Measurements from ENCODE around the gene LRRC23. TPM values are rescaled to one million over a fixed set of nuclear protein-coding genes. Genes with fewer than 3 reads are reported as not detected.
"Not testable (repeated sequence)": the region's sequence is repeated elsewhere in the genome, so short reads cannot be mapped to it uniquely, and the experiment has no call there.

LRRC23 gene
- total RNA-seq, 4 donors from 2014 or later = 8.8 to 16.6 (median 13.6) TPM

DNA sequence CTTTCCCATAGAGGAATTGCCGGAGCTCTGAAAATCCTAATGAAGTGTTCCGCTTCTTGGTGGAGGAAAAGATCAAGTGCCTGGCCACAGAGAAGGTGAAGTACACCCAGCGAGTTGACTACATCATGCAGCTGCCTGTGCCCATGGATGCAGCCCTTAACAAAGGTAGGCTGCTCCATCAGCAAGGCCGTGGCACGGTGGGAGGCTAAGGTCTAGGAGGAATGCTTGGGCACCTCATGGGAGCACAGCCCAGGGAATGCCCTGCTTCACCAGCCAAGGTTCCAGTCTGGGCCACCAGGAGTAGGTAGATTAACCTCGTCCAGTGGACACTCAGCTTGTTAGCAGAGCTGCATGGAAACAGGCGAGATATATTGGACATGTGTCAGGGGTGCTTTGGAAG is 43.7 kb upstream of the LRRC23 start:
- ATAC-seq = no peak
- WGBS, 2 donors (ENCODE audit: low coverage in 1 of 2) = 100% methylated on average over 2 of the region's 7 CpGs; no CpG with 5 or more reads in 1 of the 2 donors
- Histone ChIP-seq H3K27me3 (no peaks in the 10 kb centered on the region), H3K9me3 (no peaks in the 10 kb centered on the region), H3K36me3 (peaks cover 0 to 100% of the 10 kb centered on the region in 2 donors), H3K4me3 (no peak overlapping the region), H3K4me1 (no peaks in the 10 kb centered on the region), H3K27ac (no peak overlapping the region)
- TF ChIP-seq POLR2A (IDR thresholded peaks at IDR 0.05) (no peak), POLR2AphosphoS5 (IDR thresholded peaks at IDR 0.05) (no peak), EP300 (IDR thresholded peaks at IDR 0.05) (no peak)
- TF ChIP-seq, protein P1, sequence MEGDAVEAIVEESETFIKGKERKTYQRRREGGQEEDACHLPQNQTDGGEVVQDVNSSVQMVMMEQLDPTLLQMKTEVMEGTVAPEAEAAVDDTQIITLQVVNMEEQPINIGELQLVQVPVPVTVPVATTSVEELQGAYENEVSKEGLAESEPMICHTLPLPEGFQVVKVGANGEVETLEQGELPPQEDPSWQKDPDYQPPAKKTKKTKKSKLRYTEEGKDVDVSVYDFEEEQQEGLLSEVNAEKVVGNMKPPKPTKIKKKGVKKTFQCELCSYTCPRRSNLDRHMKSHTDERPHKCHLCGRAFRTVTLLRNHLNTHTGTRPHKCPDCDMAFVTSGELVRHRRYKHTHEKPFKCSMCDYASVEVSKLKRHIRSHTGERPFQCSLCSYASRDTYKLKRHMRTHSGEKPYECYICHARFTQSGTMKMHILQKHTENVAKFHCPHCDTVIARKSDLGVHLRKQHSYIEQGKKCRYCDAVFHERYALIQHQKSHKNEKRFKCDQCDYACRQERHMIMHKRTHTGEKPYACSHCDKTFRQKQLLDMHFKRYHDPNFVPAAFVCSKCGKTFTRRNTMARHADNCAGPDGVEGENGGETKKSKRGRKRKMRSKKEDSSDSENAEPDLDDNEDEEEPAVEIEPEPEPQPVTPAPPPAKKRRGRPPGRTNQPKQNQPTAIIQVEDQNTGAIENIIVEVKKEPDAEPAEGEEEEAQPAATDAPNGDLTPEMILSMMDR (IDR thresholded peaks at IDR 0.05) = no peak

DNA sequence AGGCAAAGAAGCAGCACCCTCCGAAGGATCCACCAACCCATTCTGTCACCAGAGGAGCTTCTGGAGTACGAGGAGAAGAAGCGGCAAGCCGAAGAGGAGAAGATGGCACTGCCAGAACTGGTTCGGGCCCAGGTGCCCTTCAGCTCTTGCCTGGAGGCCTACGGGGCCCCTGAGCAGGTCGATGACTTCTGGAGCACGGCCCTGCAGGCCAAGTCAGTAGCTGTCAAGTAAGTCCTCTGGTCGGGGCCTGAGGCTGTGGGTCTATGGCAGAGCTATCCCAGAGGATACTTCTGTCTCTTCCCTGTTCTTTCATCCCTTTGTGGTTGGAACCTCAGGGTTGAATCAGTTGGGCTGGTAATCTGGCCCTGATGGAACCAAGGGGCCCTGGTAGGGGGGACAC is 43.2 kb upstream of the LRRC23 start:
- Histone ChIP-seq H3K4me3 (no peak overlapping the region), H3K27ac (no peak overlapping the region), H3K27me3 (no peaks in the 10 kb centered on the region), H3K9me3 (no peaks in the 10 kb centered on the region), H3K36me3 (peaks cover 0 to 100% of the 10 kb centered on the region in 2 donors), H3K4me1 (peaks cover 0 to 2% (median 0%) of the 10 kb centered on the region in 3 donors)
- TF ChIP-seq, protein P1 (IDR thresholded peaks at IDR 0.05) = no peak
- TF ChIP-seq EP300 (IDR thresholded peaks at IDR 0.05) (no peak), POLR2A (IDR thresholded peaks at IDR 0.05) (no peak), POLR2AphosphoS5 (IDR thresholded peaks at IDR 0.05) (no peak)
- 88 to 90% methylated on average over 9 of the region's 9 CpGs for WGBS, 2 donors (ENCODE audit: low coverage in 1 of 2)
- ATAC-seq = no peak

DNA sequence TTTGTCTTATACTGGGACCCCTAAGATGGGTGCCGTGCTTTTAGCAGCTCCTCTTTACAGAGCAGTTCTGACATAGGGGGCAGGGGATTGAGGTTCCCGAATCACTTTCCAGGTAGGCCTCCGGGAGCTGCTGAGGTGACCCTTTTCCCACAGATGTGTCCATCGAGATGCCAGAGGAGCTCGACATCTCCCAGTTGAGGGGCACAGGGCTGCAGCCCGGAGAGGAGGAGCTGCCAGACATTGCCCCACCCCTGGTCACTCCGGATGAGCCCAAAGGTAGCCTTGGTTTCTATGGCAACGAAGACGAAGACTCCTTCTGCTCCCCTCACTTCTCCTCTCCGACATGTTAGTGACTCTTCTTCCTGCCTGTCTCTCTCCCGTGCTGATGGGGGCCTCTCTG is 41.6 kb upstream of the LRRC23 start:
- Histone ChIP-seq H3K4me3 (no peak overlapping the region), H3K27me3 (no peaks in the 10 kb centered on the region), H3K36me3 (peaks cover 0 to 84% of the 10 kb centered on the region in 2 donors), H3K27ac (no peak overlapping the region), H3K4me1 (peaks cover 0 to 10% (median 4%) of the 10 kb centered on the region in 3 donors), H3K9me3 (no peaks in the 10 kb centered on the region)
- WGBS, 2 donors (ENCODE audit: low coverage in 1 of 2) = 80 to 86% methylated on average over 6 to 8 of the region's 11 CpGs
- ATAC-seq = no peak
- TF ChIP-seq POLR2AphosphoS5 (IDR thresholded peaks at IDR 0.05) (no peak), POLR2A (IDR thresholded peaks at IDR 0.05) (no peak), EP300 (IDR thresholded peaks at IDR 0.05) (no peak)
- TF ChIP-seq, protein P1 (IDR thresholded peaks at IDR 0.05) = no peak

DNA sequence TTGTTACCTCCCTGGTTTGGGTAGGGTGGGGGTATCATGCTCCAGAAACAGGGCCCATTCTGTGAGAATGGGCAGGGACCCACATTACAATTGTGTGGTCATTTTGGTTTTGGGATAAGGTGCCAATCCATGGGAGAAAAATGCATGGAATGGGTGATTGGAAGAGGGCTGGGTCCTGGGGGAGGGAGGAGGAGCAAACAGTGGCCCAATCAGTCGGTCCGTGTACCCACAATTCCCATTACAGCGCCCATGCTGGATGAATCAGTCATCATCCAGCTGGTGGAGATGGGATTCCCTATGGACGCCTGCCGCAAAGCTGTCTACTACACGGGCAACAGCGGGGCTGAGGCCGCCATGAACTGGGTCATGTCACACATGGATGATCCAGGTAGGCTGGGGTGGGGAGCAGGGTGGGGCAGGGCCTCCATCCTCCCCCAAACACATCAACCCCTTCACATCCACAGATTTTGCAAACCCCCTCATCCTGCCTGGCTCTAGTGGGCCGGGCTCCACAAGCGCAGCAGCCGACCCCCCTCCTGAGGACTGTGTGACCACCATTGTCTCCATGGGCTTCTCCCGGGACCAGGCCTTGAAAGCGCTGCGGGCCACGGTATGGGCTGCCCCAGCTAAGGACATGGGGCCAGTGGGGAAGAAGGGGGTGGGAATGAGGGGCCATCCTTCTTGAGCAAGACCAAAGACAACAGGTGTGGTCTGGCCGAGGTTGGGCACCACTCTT is 40.9 kb upstream of the LRRC23 start:
- H3K27ac ChIP-seq = no peak overlapping the region
- H3K4me1 ChIP-seq = peaks cover 0 to 17% (median 10%) of the 10 kb centered on the region in 3 donors
- no peaks in the 10 kb centered on the region for H3K9me3 ChIP-seq
- no peak overlapping the region for H3K4me3 ChIP-seq
- peaks cover 0 to 77% of the 10 kb centered on the region in 2 donors for H3K36me3 ChIP-seq
- H3K27me3 ChIP-seq = no peaks in the 10 kb centered on the region
- no peak for ATAC-seq
- 70% methylated on average over 3 of the region's 16 CpGs; no CpG with 5 or more reads in 1 of the 2 donors for WGBS, 2 donors (ENCODE audit: low coverage in 1 of 2)
- no peak for TF ChIP-seq EP300 (IDR thresholded peaks at IDR 0.05)
- no peak for TF ChIP-seq POLR2A (IDR thresholded peaks at IDR 0.05)
- TF ChIP-seq, protein P1 (IDR thresholded peaks at IDR 0.05) = no peak
- no peak for TF ChIP-seq POLR2AphosphoS5 (IDR thresholded peaks at IDR 0.05)

GRCh38 chr12:6865307-6865706 is 39.3 kb upstream of the LRRC23 start:
- not testable (repeated sequence) for H3K27ac ChIP-seq, H3K9me3 ChIP-seq, H3K4me3 ChIP-seq, ATAC-seq, H3K27me3 ChIP-seq
- H3K4me1 ChIP-seq = peaks cover 0 to 33% (median 23%) of the 10 kb centered on the region in 3 donors
- peaks cover 0 to 77% of the 10 kb centered on the region in 2 donors for H3K36me3 ChIP-seq
- WGBS, 2 donors (ENCODE audit: low coverage in 1 of 2) = 92 to 96% methylated on average over 3 to 5 of the region's 5 CpGs
